ENCODE results near the gene SCNM1. TPM values are rescaled to one million over a fixed set of nuclear protein-coding genes. Genes with fewer than 3 reads are reported as not detected.
A peak's percentile ranks its signal among the peaks of the same experiment; 100 is the strongest.
"Not testable (repeated sequence)": the region's sequence is repeated elsewhere in the genome, so short reads cannot be mapped to it uniquely, and the experiment has no call there.

SCNM1 gene
- total and polyA plus RNA-seq, 9 of the 15 experiments (the other 6 are each of a cell fraction or from before 2014, with no cell fraction given), result 17.2 to 204 (median 63.0) TPM

- TF ChIP-seq TEAD2 (tag; IDR thresholded peaks at IDR 0.05) (no peak), ZNF507 (tag; conservative IDR thresholded peaks at IDR 0.05) (no peak), SNRNP70 (optimal IDR thresholded peaks at IDR 0.05; ENCODE audit: low read depth, low read length) (no peak), CEBPB (tag; IDR thresholded peaks at IDR 0.05) (no peak), KLF6 (CRISPR knock-in tag; IDR thresholded peaks at IDR 0.05; ENCODE audit: borderline replicate concordance) (no peak)
Observed at GRCh38 chr1:151193856-151194255, 27.9 kb downstream of the SCNM1 start (continued).

DNA sequence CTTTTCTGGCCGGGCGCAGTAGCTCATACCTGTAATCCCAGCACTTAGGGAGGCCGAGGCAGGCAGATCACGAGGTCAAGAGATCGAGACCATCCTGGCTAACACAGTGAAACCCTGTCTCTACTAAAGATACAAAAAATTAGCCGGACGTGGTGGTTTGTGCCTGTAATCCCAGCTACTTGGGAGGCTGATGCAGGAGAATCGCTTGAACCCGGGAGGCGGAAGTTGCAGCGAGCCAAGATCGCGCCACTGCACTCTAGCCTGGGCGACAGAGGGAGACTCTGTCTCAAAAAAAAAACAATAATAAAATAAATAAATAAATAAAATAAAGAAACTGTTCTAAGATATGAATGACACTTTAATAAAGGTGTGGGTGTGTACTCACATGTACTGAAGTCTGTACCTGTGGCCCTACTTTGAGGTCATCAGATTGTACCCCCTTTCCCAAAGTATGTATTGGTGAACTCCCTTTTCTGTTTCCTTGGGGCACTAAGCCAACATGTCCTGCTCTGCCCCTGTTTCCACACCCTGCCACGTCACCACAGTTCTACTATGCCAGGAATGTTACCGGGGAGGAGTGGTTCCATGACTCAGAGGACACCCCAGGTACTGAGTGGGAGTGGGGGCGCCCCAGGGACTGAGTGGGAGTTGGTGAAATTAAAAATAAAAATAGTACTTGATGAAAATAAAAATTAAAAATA, 29.1 kb downstream of the SCNM1 start:
- BruUV-seq (replicated peaks); FAIRE-seq; H3K4me2 ChIP-seq (ENCODE audit: insufficient read depth, low read length); DNase-seq (ENCODE audit: extremely low read depth in 1 of 4, low spot score in 3 of 4); H3K9me3 ChIP-seq (replicated peaks; ENCODE audit: control insufficient read depth, insufficient read depth, low read depth, low read length); in situ Hi-C loops (cut with MboI); ATAC-seq; H3K9me1 ChIP-seq (ENCODE audit: control insufficient read depth, insufficient read depth, low read length); H3K9ac ChIP-seq (ENCODE audit: insufficient read depth in 1 of 2, low read depth in 2 of 2, low read length in 2 of 2); H4K20me1 ChIP-seq (replicated peaks; ENCODE audit: control insufficient read depth, insufficient read depth, low read length); H3K36me3 ChIP-seq (ENCODE audit: control insufficient read depth, insufficient read depth, low read length); H3K27ac ChIP-seq (ENCODE audit: extremely low read depth, low read depth, low read length); H2AFZ ChIP-seq (ENCODE audit: low read depth, low read length); H3K4me3 ChIP-seq; H3K27me3 ChIP-seq (ENCODE audit: control insufficient read depth in 2 of 2, insufficient read depth in 2 of 2, low read length in 2 of 2): not testable (repeated sequence)
- H3K4me1 ChIP-seq (replicated peaks in 1 of 2; ENCODE audit: control insufficient read depth in 2 of 2, insufficient read depth in 2 of 2, low read length in 2 of 2), result peaks cover 14 to 19% of the 10 kb centered on the region in 2 experiments; a peak in 4 of 5 replicates
- TF ChIP-seq, protein P1, sequence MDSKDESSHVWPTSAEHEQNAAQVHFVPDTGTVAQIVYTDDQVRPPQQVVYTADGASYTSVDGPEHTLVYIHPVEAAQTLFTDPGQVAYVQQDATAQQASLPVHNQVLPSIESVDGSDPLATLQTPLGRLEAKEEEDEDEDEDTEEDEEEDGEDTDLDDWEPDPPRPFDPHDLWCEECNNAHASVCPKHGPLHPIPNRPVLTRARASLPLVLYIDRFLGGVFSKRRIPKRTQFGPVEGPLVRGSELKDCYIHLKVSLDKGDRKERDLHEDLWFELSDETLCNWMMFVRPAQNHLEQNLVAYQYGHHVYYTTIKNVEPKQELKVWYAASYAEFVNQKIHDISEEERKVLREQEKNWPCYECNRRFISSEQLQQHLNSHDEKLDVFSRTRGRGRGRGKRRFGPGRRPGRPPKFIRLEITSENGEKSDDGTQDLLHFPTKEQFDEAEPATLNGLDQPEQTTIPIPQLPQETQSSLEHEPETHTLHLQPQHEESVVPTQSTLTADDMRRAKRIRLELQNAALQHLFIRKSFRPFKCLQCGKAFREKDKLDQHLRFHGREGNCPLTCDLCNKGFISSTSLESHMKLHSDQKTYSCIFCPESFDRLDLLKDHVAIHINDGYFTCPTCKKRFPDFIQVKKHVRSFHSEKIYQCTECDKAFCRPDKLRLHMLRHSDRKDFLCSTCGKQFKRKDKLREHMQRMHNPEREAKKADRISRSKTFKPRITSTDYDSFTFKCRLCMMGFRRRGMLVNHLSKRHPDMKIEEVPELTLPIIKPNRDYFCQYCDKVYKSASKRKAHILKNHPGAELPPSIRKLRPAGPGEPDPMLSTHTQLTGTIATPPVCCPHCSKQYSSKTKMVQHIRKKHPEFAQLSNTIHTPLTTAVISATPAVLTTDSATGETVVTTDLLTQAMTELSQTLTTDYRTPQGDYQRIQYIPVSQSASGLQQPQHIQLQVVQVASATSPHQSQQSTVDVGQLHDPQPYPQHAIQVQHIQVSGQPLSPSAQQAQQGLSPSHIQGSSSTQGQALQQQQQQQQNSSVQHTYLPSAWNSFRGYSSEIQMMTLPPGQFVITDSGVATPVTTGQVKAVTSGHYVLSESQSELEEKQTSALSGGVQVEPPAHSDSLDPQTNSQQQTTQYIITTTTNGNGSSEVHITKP (IDR thresholded peaks at IDR 0.05; ENCODE audit: partially characterized antibody), result peak; percentile 52
- peak; percentile 56 for TF ChIP-seq EGR1 (conservative IDR thresholded peaks at IDR 0.05)
- H3K79me2 ChIP-seq (ENCODE audit: control insufficient read depth, insufficient read depth, low read length), result peaks cover 16% of the 10 kb centered on the region
- intact Hi-C loops (cut with micrococcal nuclease), result loop anchor here (5.0 to 10.0 kb wide), 2 partner anchors 190 to 542 kb away; no protein-coding TSS in a partner anchor
- CTCF ChIA-PET (ENCODE audit: low intra/inter-chr PET ratio), result interaction anchor here (1.7 kb wide), 1 partner anchor 57 kb away, joined by 8 read pairs; no protein-coding TSS in a partner anchor
- POLR2A ChIA-PET, result interaction anchor here (0.7 kb wide), 1 partner anchor 594 kb away, joined by 3 read pairs; no protein-coding TSS in a partner anchor
- WGBS (ENCODE audit: insufficient coverage, low coverage, missing lambda C conversion rate), result 79% methylated on average over 17 of the region's 17 CpGs
